CD4-positive, alpha-beta T cell (primary cell): ENCODE measurements around the gene RBMS3. TPM values are rescaled to one million over a fixed set of nuclear protein-coding genes. Genes with fewer than 3 reads are reported as not detected.

Experiments used
- ATAC-seq: fragments of 200-7000 bp; cut with Tn5 transposase; one replicate; pipeline ENCODE4 v1.10.0; 2022; ENCODE audit warnings: mild to moderate bottlenecking; ENCODE audit not compliant: poor library complexity
- CTCF ChIA-PET: fragments of 350-600 bp; sonication (Branson Sonifier 250); formaldehyde crosslinking; loops from one replicate; lab custom pipeline; 2021; ENCODE audit warnings: antibody characterized with exemption, inconsistent platforms; lab: Charles Lee
- POLR2A ChIA-PET: fragments of 350-600 bp; sonication (Branson Sonifier 250); formaldehyde crosslinking; loops from one replicate; lab custom pipeline; 2021; ENCODE audit warnings: antibody characterized with exemption, inconsistent platforms; lab: Charles Lee
- DNase-seq, 14 experiments: peaks; one replicate each; pipeline ENCODE4 v3.0.0-alpha.2; 2013 to 2020; ENCODE audit warnings: mixed read lengths in 2 of 14
- H3K27ac ChIP-seq, 2 donors: one replicate each; pipeline versions ENCODE4 v1.5.1 to v1.7.0; 2013; ENCODE audit warnings: low read length in 2 of 2, low read depth in 1 of 2, mild to moderate bottlenecking in 1 of 2
- H3K27me3 ChIP-seq, 2 experiments: 1 replicate in 1 of 2; 2 replicates in 1 of 2; pipeline versions ENCODE4 v1.6.1 to v1.7.0; 2013; ENCODE audit warnings: low read length in 2 of 2, control low read depth in 1 of 2, mild to moderate bottlenecking in 1 of 2, moderate library complexity in 1 of 2; ENCODE audit not compliant: insufficient read depth in 2 of 2, control insufficient read depth in 1 of 2
- H3K36me3 ChIP-seq: one replicate; pipeline ENCODE4 v1.6.1; 2013; ENCODE audit warnings: low read length, control low read depth; ENCODE audit not compliant: insufficient read depth
- H3K4me1 ChIP-seq: one replicate; pipeline ENCODE4 v1.6.1; 2013; ENCODE audit warnings: low read length, control low read depth; ENCODE audit not compliant: insufficient read depth
- H3K4me3 ChIP-seq: one replicate; pipeline ENCODE4 v1.5.1; 2013; ENCODE audit warnings: mild to moderate bottlenecking, low read length, moderate library complexity
- H3K9me3 ChIP-seq, 2 experiments: 1 replicate in 1 of 2; 2 replicates in 1 of 2; pipeline versions ENCODE4 v1.6.1 to v1.7.0; 2013; ENCODE audit warnings: low read length in 2 of 2, mild to moderate bottlenecking in 2 of 2, control low read depth in 1 of 2, moderate library complexity in 1 of 2; ENCODE audit not compliant: control insufficient read depth in 1 of 2, insufficient read depth in 1 of 2
- H3K27ac Mint-ChIP-seq: one replicate; pipeline ENCODE4 v1.8.0; 2020; ENCODE audit warnings: mixed read lengths
- H3K27me3 Mint-ChIP-seq: one replicate; pipeline ENCODE4 v1.8.0; 2021; ENCODE audit warnings: mixed read lengths
- H3K36me3 Mint-ChIP-seq: one replicate; pipeline ENCODE4 v1.8.0; 2021; ENCODE audit warnings: low read depth, mixed read lengths
- H3K4me1 Mint-ChIP-seq: one replicate; pipeline ENCODE4 v1.8.0; 2021; ENCODE audit warnings: low read depth, mixed read lengths
- H3K4me3 Mint-ChIP-seq: one replicate; pipeline ENCODE4 v1.8.0; 2020; ENCODE audit warnings: mild to moderate bottlenecking, mixed read lengths
- H3K9me3 Mint-ChIP-seq: one replicate; pipeline ENCODE4 v1.8.0; 2020; ENCODE audit warnings: mixed read lengths
- intact Hi-C, 2 experiments: fragments of 100-400 bp; cut with DNase I in 1 of 2; cut with micrococcal nuclease in 1 of 2; formaldehyde crosslinking; loops; one replicate each; pipeline versions ENCODE4 v1.15.1 to v1.9.0; 2023 to 2025; cut with DNase I, micrococcal nuclease
- total RNA-seq, 174 experiments: library from RNA in 2 of 174; stranded (reverse) in 2 of 174; gene quantifications; one replicate each; pipeline ENCODE4 v1.2.3 and lab custom pipeline; 2021 to 2026
- TF ChIP-seq, protein P1 (sequence below): fragments of 200-600 bp; IDR thresholded peaks from one replicate; pipeline ENCODE4 v1.8.0; 2022; ENCODE audit warnings: antibody characterized with exemption, mild to moderate bottlenecking

The RBMS3 gene
- total RNA-seq, 2 experiments from 2014 or later = 1.6 to 1.7 TPM

DNA sequence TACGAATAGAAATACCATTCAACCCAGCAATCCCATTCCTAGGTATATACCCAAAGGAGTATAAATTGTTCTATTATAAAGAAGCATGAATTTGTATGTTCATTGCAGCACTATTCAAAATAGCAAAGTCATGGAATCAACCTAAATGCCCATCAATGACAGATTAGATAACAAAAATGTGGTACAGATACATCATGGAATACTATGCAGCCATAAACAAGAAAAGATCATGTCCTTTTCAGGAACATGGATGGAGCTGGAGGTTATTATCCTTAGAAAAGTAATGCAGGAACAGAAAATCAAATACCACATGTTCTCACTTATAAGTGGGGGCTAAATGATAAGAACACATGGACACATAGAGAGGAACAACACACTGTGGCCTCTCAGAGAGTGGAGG, 571.9 kb downstream of the RBMS3 start:
- DNase-seq (no peak), ATAC-seq (no peak)
- Mint-ChIP-seq H3K36me3 (no peaks in the 10 kb centered on the region), H3K27ac (no peak overlapping the region), H3K4me1 (no peaks in the 10 kb centered on the region), H3K4me3 (no peak overlapping the region), H3K27me3 (peaks cover 6% of the 10 kb centered on the region), H3K9me3 (no peaks in the 10 kb centered on the region)
- Histone ChIP-seq H3K27me3 (no peaks in the 10 kb centered on the region), H3K4me1 (no peaks in the 10 kb centered on the region), H3K27ac (no peak overlapping the region), H3K36me3 (no peaks in the 10 kb centered on the region), H3K9me3 (no peaks in the 10 kb centered on the region), H3K4me3 (no peak overlapping the region)
- TF ChIP-seq, protein P1, sequence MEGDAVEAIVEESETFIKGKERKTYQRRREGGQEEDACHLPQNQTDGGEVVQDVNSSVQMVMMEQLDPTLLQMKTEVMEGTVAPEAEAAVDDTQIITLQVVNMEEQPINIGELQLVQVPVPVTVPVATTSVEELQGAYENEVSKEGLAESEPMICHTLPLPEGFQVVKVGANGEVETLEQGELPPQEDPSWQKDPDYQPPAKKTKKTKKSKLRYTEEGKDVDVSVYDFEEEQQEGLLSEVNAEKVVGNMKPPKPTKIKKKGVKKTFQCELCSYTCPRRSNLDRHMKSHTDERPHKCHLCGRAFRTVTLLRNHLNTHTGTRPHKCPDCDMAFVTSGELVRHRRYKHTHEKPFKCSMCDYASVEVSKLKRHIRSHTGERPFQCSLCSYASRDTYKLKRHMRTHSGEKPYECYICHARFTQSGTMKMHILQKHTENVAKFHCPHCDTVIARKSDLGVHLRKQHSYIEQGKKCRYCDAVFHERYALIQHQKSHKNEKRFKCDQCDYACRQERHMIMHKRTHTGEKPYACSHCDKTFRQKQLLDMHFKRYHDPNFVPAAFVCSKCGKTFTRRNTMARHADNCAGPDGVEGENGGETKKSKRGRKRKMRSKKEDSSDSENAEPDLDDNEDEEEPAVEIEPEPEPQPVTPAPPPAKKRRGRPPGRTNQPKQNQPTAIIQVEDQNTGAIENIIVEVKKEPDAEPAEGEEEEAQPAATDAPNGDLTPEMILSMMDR = no peak
- ChIA-PET POLR2A (no interaction called here), CTCF (no interaction called here)
- intact Hi-C loops = no loop called here

DNA sequence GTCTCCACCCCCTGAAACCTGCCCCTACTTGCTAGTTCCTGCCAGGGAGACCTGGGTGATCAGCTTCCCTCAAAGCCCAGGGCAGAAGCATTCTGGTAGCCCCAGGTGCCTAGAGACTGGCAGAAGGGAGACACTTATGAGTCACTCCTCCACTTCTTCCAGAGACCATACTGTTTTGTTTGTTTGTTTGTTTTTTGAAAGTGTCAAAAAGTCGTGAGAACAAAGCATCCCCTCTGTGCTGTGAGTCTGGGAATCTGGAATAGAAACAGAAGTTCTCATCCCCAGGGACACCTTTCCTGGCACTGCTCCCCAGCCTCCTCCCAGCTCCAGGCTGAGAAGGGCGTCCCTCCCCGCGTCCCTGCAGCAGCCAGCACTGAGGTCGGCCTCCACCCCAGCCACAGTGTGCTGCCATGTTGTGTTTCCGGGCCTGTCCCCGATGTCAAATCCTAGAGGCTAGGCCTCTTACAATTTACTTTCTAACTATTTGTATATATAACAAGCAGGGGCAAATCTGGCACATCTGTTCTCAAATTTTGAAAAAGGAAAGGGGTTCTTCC, 573.0 kb downstream of the RBMS3 start:
- DNase-seq (no peak), ATAC-seq (no peak)
- no peak overlapping the region for H3K27ac Mint-ChIP-seq
- H3K4me1 Mint-ChIP-seq = no peaks in the 10 kb centered on the region
- peaks cover 6% of the 10 kb centered on the region for H3K27me3 Mint-ChIP-seq
- intact Hi-C loops = no loop called here
- H3K9me3 Mint-ChIP-seq = no peaks in the 10 kb centered on the region
- TF ChIP-seq, protein P1 = no peak
- no peaks in the 10 kb centered on the region for H3K4me1 ChIP-seq
- no peaks in the 10 kb centered on the region for H3K9me3 ChIP-seq
- H3K27ac ChIP-seq = no peak overlapping the region
- H3K36me3 ChIP-seq = no peaks in the 10 kb centered on the region
- ChIA-PET POLR2A (no interaction called here), CTCF (no interaction called here)
- no peaks in the 10 kb centered on the region for H3K36me3 Mint-ChIP-seq
- no peak overlapping the region for H3K4me3 ChIP-seq
- H3K27me3 ChIP-seq = no peaks in the 10 kb centered on the region
- H3K4me3 Mint-ChIP-seq = no peak overlapping the region

DNA sequence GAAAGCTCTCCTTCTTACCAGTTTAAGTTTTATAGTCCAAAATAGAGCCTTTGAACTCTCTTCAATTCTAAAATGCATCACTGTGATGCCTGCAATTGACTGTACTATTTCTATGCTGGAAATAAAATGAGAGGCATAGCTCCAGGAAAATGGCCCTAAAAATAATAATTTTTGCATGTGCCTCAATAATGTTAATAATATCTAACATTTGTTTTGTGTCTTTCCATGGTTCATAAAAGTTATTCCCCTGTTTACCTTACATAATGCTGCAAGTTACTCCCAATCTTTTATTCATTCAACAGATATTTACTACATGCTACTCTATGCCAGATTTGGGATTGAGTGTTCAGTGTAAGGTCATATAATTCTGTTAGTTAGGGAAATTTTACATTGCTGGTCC, 574.0 kb downstream of the RBMS3 start:
- Mint-ChIP-seq H3K9me3 (no peaks in the 10 kb centered on the region), H3K36me3 (no peaks in the 10 kb centered on the region), H3K27ac (no peak overlapping the region), H3K4me3 (no peak overlapping the region), H3K27me3 (peaks cover 4% of the 10 kb centered on the region), H3K4me1 (no peaks in the 10 kb centered on the region)
- intact Hi-C loops = no loop called here
- Histone ChIP-seq H3K4me3 (no peak overlapping the region), H3K36me3 (no peaks in the 10 kb centered on the region), H3K4me1 (no peaks in the 10 kb centered on the region), H3K9me3 (no peaks in the 10 kb centered on the region), H3K27ac (no peak overlapping the region), H3K27me3 (no peaks in the 10 kb centered on the region)
- ChIA-PET POLR2A (no interaction called here), CTCF (no interaction called here)
- ATAC-seq (no peak), DNase-seq (no peak)
- TF ChIP-seq, protein P1 = no peak
